Measurements from ENCODE around the gene UGP2. TPM values are rescaled to one million over a fixed set of nuclear protein-coding genes. Genes with fewer than 3 reads are reported as not detected.

UGP2 gene
- total and polyA plus RNA-seq, 2 of the 4 experiments (the other 2 are of a cell fraction): 45.0 to 58.8 TPM

DNA sequence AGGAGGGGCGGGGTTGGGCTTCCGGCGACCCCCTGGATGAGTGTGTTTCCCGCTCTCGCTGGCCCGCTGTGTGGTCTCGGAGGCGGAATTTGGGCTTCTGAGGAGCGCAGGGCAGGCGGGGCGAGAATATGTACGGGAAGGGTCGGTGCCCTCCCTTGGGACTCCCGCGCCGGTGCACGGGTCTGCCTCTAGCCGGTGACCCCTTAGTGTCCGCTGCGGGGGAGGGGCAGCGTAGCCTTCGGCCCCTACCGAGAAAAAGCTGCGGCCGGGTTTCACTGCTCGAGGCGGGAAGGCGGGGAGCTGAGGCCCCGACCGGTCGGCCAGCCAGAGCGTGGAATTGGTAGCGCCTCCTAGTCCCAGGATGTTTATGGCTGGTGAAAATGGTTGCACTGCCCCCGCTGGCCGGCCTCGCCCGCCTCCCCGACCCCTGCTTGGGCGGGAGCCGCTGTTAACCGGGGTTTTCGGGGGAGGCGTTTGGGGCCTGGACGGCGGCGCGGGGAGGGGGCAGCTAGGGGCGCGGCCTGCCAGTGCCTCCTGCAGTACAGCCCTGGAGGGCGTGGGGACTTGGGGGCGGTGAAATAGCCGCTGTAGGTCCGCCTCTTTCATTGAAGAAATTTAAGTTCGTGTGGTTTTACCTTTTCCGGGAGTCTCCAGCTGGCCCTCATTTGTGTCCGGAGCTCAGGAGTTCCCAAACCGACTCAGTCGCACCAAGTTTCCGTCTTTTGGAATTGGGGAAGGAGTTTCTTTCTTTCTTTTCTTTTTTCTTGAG is at the start of gene UGP2 (continued):
- no peak for TF ChIP-seq BHLHE40 (IDR thresholded peaks at IDR 0.05; ENCODE audit: low read depth, low read length)
- TF ChIP-seq POLR2A (IDR thresholded peaks at IDR 0.05; ENCODE audit: low read depth, low read length): peak; percentile 93
- TF ChIP-seq MXI1 (IDR thresholded peaks at IDR 0.05; ENCODE audit: borderline replicate concordance, low read depth, low read length): peak; percentile 16; the same call in 1 of the 2 replicates
- no peak for TF ChIP-seq MAFK (IDR thresholded peaks at IDR 0.05; ENCODE audit: low read depth, low read length)
- TF ChIP-seq RAD21 (IDR thresholded peaks at IDR 0.05; ENCODE audit: low read length): no peak; the same call in 1 of the 2 replicates
- TF ChIP-seq FOS (IDR thresholded peaks at IDR 0.05; ENCODE audit: low read depth, low read length): no peak

DNA sequence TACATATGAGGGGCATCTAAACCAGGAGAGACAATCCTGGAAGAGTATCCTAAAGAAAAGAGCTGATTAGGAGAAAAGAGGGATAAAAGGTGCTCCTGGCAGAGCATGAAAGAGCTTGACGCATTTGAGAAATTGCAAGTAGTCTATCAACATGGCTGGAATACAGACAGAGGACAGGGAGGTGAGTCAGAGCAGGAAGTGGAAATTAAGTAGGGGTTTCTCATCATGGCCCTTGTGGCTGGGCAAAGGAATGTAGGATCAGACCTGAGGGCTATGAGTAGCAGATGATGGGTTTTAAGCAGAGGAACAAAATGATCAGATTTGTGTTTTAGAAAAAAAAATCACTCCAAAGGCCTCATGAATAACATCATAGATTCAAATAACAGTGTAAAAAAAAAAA is 49.2 kb upstream of the UGP2 start:
- Histone ChIP-seq H3K14ac (replicated peaks; ENCODE audit: low read depth, low read length) (no peak overlapping the region), H4K5ac (ENCODE audit: low read depth, low read length) (no peak overlapping the region; the same call in 1 of the 2 replicates), H2BK20ac (ENCODE audit: low read depth, low read length) (peak overlapping the region; percentile 80), H4K8ac (ENCODE audit: low read depth in 2 of 2, low read length in 2 of 2) (peak overlapping the region; percentile 18 to 65; a peak in 2 of 4 replicates), H2BK15ac (ENCODE audit: low read depth, low read length) (0 out of 3 replicates have a peak overlapping the region, but pooled peaks have one; percentile 22), H3K36me3 (ENCODE audit: control insufficient read depth, insufficient read depth, low read length) (no peaks in the 10 kb centered on the region), H3K56ac (ENCODE audit: extremely low read depth, insufficient read depth, low read length) (no peak overlapping the region), H3K9me1 (ENCODE audit: insufficient read depth, low read length) (peaks cover 12% of the 10 kb centered on the region), H4K91ac (ENCODE audit: insufficient read depth, low read depth, low read length) (peak overlapping the region; percentile 69; the same call in 1 of the 2 replicates), H3K9ac (ENCODE audit: low read depth, low read length) (no peak overlapping the region), H3K23ac (ENCODE audit: low read depth, low read length) (no peak overlapping the region), H3K4me2 (ENCODE audit: low read depth, low read length) (no peak overlapping the region), H3K9me3 (ENCODE audit: control insufficient read depth, insufficient read depth, low read length) (no peaks in the 10 kb centered on the region), H2BK5ac (ENCODE audit: low read depth, low read length, poor library complexity, severe bottlenecking) (peak overlapping the region; percentile 67), H3K27me3 (ENCODE audit: control insufficient read depth, insufficient read depth, low read length) (no peaks in the 10 kb centered on the region), H3K4me3 (ENCODE audit: insufficient read depth, low read depth, low read length) (no peak overlapping the region), H3K18ac (ENCODE audit: low read depth, low read length) (no peak overlapping the region; the same call in 1 of the 2 replicates), H2AK5ac (ENCODE audit: low read depth, low read length) (0 out of 2 replicates have a peak overlapping the region, but pooled peaks have one; percentile 6), H4K20me1 (ENCODE audit: insufficient read depth, low read length) (no peaks in the 10 kb centered on the region), H2BK120ac (ENCODE audit: low read depth, low read length) (peak overlapping the region; percentile 84), H3K79me1 (ENCODE audit: low read depth in 1 of 2, low read length in 2 of 2) (no peaks in the 10 kb centered on the region), H3K4ac (ENCODE audit: low read depth, low read length) (peak overlapping the region; percentile 45), H3K27ac (ENCODE audit: insufficient read depth, low read length) (no peak overlapping the region; the same call in 1 of the 2 replicates), H2AK9ac (replicated peaks; ENCODE audit: low read depth, low read length, poor library complexity) (no peak overlapping the region), H3K4me1 (ENCODE audit: control insufficient read depth, insufficient read depth, low read length) (peaks cover 16% of the 10 kb centered on the region), H2AFZ (replicated peaks; ENCODE audit: low read length, poor library complexity) (peak overlapping the region; percentile 16)
- peak; percentile 61 for ATAC-seq (ENCODE audit: low read depth)
- ChIA-PET CTCF (no interaction called here), POLR2A (ENCODE audit: unreplicated experiment) (no interaction called here)
- DNase-seq: peak; percentile 94
- dilution Hi-C loops (cut with HindIII; ENCODE audit: low sequenced_read_pairs, unreplicated experiment) (no loop called here), in situ Hi-C loops (cut with MboI; ENCODE audit: low sequenced_read_pairs) (no loop called here), intact Hi-C loops (cut with micrococcal nuclease) (loop anchor here (5.0 kb wide), 1 partner anchor 50 kb away; the partner anchor contains the start of gene UGP2)
- no TSS peak for BruUV-seq (replicated peaks)
- WGBS, 2 experiments (ENCODE audit: extremely low coverage in 2 of 2, insufficient read length in 1 of 2): 83% methylated on average over 1 of the region's 1 CpG; no CpG with 5 or more reads in 1 of the 2 experiments
- TF ChIP-seq CEBPB (IDR thresholded peaks at IDR 0.05; ENCODE audit: low read depth, low read length) (0 out of 2 replicates have a peak, but pooled peaks have one; percentile 2), BHLHE40 (IDR thresholded peaks at IDR 0.05; ENCODE audit: low read depth, low read length) (no peak), FOS (IDR thresholded peaks at IDR 0.05; ENCODE audit: low read depth, low read length) (peak; percentile 79), RCOR1 (IDR thresholded peaks at IDR 0.05; ENCODE audit: insufficient replicate concordance, low read length) (no peak), SMC3 (IDR thresholded peaks at IDR 0.05; ENCODE audit: low read depth, low read length) (no peak), MAFK (IDR thresholded peaks at IDR 0.05; ENCODE audit: low read depth, low read length) (peak; percentile 13; the same call in 1 of the 2 replicates)
- TF ChIP-seq, protein P1, sequence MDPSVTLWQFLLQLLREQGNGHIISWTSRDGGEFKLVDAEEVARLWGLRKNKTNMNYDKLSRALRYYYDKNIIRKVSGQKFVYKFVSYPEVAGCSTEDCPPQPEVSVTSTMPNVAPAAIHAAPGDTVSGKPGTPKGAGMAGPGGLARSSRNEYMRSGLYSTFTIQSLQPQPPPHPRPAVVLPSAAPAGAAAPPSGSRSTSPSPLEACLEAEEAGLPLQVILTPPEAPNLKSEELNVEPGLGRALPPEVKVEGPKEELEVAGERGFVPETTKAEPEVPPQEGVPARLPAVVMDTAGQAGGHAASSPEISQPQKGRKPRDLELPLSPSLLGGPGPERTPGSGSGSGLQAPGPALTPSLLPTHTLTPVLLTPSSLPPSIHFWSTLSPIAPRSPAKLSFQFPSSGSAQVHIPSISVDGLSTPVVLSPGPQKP (IDR thresholded peaks at IDR 0.05; ENCODE audit: borderline replicate concordance, low read depth, low read length): no peak
